ENCODE measurements around the gene LZTS3. TPM values are rescaled to one million over a fixed set of nuclear protein-coding genes. Genes with fewer than 3 reads are reported as not detected.

LZTS3 gene
- total and polyA plus RNA-seq, 2 of the 13 experiments (the other 11 are each of a cell fraction or from before 2014, with no cell fraction given) = 10.1 to 31.3 TPM

DNA sequence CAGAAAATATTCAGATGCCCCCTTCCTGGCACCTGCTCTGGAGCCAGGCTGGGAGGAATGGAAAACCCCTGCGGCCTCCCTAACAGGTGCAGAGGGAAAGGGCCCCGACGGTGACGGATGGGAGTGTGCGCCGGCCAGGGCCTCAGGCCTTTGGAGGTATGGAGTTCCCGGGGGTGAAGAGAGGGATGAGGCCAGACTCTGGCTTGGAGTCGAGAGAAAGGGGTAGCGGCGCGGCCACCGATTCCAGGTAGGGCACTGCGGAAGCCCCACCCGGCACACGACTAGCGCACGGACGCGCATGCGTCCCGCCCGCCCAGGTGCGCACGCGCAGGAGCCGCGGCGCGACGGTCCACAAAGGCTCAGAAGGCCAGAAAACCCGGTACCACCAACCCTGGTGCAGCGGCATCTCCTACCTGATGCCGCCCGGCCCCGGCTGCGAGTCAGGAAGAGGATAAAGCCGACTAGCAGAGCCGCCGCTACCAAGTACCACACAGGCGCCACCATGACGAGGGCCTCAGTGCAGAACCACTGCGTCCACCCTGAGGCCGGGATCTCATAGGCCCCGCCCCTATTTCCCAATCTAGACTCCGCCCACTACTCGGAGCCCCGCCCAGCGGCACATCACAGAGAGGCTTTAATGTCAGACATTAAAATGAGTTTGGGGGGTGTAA lies 30.9 kb upstream of the LZTS3 start, which contains the start of gene DDRGK1 (continued):
- TF ChIP-seq, protein P1, sequence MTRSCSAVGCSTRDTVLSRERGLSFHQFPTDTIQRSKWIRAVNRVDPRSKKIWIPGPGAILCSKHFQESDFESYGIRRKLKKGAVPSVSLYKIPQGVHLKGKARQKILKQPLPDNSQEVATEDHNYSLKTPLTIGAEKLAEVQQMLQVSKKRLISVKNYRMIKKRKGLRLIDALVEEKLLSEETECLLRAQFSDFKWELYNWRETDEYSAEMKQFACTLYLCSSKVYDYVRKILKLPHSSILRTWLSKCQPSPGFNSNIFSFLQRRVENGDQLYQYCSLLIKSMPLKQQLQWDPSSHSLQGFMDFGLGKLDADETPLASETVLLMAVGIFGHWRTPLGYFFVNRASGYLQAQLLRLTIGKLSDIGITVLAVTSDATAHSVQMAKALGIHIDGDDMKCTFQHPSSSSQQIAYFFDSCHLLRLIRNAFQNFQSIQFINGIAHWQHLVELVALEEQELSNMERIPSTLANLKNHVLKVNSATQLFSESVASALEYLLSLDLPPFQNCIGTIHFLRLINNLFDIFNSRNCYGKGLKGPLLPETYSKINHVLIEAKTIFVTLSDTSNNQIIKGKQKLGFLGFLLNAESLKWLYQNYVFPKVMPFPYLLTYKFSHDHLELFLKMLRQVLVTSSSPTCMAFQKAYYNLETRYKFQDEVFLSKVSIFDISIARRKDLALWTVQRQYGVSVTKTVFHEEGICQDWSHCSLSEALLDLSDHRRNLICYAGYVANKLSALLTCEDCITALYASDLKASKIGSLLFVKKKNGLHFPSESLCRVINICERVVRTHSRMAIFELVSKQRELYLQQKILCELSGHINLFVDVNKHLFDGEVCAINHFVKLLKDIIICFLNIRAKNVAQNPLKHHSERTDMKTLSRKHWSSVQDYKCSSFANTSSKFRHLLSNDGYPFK (CRISPR knock-in tag; IDR thresholded peaks at IDR 0.05; ENCODE audit: borderline replicate concordance) = peak; percentile 92; the same call in 1 of the 2 replicates
- TF ChIP-seq HOXD1 (CRISPR knock-in tag; IDR thresholded peaks at IDR 0.05) (peak; percentile 66), ZNF644 (CRISPR knock-in tag; IDR thresholded peaks at IDR 0.05; ENCODE audit: low read depth) (no peak), NFYC (CRISPR knock-in tag; IDR thresholded peaks at IDR 0.05) (no peak), CREB1 (IDR thresholded peaks at IDR 0.05) (peak; percentile 57; the same call in 1 of the 2 replicates), CREB1 (CRISPR knock-in tag; IDR thresholded peaks at IDR 0.05) (no peak), TOE1 (CRISPR knock-in tag; IDR thresholded peaks at IDR 0.05) (peak; percentile 37; the same call in 1 of the 2 replicates), FOXA1 (IDR thresholded peaks at IDR 0.05) (no peak), FOXA1 (CRISPR knock-in tag; IDR thresholded peaks at IDR 0.05) (peak; percentile 57; the same call in 1 of the 2 replicates)
- TF ChIP-seq, protein P2, sequence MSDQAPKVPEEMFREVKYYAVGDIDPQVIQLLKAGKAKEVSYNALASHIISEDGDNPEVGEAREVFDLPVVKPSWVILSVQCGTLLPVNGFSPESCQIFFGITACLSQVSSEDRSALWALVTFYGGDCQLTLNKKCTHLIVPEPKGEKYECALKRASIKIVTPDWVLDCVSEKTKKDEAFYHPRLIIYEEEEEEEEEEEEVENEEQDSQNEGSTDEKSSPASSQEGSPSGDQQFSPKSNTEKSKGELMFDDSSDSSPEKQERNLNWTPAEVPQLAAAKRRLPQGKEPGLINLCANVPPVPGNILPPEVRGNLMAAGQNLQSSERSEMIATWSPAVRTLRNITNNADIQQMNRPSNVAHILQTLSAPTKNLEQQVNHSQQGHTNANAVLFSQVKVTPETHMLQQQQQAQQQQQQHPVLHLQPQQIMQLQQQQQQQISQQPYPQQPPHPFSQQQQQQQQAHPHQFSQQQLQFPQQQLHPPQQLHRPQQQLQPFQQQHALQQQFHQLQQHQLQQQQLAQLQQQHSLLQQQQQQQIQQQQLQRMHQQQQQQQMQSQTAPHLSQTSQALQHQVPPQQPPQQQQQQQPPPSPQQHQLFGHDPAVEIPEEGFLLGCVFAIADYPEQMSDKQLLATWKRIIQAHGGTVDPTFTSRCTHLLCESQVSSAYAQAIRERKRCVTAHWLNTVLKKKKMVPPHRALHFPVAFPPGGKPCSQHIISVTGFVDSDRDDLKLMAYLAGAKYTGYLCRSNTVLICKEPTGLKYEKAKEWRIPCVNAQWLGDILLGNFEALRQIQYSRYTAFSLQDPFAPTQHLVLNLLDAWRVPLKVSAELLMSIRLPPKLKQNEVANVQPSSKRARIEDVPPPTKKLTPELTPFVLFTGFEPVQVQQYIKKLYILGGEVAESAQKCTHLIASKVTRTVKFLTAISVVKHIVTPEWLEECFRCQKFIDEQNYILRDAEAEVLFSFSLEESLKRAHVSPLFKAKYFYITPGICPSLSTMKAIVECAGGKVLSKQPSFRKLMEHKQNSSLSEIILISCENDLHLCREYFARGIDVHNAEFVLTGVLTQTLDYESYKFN (CRISPR knock-in tag; conservative IDR thresholded peaks at IDR 0.05) = peak; percentile 71
- TF ChIP-seq, protein P3, sequence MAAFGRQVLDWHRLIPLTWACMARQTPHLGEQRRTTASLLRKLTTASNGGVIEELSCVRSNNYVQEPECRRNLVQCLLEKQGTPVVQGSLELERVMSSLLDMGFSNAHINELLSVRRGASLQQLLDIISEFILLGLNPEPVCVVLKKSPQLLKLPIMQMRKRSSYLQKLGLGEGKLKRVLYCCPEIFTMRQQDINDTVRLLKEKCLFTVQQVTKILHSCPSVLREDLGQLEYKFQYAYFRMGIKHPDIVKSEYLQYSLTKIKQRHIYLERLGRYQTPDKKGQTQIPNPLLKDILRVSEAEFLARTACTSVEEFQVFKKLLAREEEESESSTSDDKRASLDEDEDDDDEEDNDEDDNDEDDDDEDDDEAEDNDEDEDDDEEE (CRISPR knock-in tag; IDR thresholded peaks at IDR 0.05) = peak; percentile 28; the same call in 1 of the 2 replicates
- TF ChIP-seq, protein P4, sequence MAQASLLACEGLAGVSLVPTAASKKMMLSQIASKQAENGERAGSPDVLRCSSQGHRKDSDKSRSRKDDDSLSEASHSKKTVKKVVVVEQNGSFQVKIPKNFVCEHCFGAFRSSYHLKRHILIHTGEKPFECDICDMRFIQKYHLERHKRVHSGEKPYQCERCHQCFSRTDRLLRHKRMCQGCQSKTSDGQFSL (CRISPR knock-in tag; IDR thresholded peaks at IDR 0.05) = 0 out of 2 replicates have a peak, but pooled peaks have one; percentile 19
- TF ChIP-seq, protein P5, sequence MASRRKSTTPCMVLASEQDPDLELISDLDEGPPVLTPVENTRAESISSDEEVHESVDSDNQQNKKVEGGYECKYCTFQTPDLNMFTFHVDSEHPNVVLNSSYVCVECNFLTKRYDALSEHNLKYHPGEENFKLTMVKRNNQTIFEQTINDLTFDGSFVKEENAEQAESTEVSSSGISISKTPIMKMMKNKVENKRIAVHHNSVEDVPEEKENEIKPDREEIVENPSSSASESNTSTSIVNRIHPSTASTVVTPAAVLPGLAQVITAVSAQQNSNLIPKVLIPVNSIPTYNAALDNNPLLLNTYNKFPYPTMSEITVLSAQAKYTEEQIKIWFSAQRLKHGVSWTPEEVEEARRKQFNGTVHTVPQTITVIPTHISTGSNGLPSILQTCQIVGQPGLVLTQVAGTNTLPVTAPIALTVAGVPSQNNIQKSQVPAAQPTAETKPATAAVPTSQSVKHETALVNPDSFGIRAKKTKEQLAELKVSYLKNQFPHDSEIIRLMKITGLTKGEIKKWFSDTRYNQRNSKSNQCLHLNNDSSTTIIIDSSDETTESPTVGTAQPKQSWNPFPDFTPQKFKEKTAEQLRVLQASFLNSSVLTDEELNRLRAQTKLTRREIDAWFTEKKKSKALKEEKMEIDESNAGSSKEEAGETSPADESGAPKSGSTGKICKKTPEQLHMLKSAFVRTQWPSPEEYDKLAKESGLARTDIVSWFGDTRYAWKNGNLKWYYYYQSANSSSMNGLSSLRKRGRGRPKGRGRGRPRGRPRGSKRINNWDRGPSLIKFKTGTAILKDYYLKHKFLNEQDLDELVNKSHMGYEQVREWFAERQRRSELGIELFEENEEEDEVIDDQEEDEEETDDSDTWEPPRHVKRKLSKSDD (CRISPR knock-in tag; IDR thresholded peaks at IDR 0.05; ENCODE audit: low read depth) = 0 out of 2 replicates have a peak, but pooled peaks have one; percentile 47
- TF ChIP-seq, protein P6, sequence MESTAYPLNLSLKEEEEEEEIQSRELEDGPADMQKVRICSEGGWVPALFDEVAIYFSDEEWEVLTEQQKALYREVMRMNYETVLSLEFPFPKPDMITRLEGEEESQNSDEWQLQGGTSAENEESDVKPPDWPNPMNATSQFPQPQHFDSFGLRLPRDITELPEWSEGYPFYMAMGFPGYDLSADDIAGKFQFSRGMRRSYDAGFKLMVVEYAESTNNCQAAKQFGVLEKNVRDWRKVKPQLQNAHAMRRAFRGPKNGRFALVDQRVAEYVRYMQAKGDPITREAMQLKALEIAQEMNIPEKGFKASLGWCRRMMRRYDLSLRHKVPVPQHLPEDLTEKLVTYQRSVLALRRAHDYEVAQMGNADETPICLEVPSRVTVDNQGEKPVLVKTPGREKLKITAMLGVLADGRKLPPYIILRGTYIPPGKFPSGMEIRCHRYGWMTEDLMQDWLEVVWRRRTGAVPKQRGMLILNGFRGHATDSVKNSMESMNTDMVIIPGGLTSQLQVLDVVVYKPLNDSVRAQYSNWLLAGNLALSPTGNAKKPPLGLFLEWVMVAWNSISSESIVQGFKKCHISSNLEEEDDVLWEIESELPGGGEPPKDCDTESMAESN (CRISPR knock-in tag; conservative IDR thresholded peaks at IDR 0.05) = peak; percentile 94
